ENCODE measurements around the gene SLC35F3.

DNA sequence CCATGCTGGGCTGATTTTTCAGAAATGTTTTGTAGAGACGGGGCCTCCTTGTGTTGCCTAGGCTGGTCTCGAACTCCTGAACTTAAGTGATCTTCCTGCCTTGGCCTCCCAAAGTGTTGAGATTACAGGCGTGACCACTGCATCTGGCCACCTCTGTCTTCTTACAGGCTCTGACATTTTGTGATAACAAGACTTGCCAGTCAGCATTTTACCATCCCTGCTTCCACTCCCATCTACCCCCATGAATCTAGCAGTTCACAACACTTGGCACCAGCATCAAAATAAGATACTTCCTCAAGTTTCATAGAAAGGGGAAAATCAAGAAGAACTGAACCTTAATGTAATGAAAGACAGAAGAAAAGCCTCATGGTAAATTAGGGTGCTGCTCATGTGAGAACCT is 32.4 kb downstream of the SLC35F3 start:
- TF ChIP-seq, protein P1, sequence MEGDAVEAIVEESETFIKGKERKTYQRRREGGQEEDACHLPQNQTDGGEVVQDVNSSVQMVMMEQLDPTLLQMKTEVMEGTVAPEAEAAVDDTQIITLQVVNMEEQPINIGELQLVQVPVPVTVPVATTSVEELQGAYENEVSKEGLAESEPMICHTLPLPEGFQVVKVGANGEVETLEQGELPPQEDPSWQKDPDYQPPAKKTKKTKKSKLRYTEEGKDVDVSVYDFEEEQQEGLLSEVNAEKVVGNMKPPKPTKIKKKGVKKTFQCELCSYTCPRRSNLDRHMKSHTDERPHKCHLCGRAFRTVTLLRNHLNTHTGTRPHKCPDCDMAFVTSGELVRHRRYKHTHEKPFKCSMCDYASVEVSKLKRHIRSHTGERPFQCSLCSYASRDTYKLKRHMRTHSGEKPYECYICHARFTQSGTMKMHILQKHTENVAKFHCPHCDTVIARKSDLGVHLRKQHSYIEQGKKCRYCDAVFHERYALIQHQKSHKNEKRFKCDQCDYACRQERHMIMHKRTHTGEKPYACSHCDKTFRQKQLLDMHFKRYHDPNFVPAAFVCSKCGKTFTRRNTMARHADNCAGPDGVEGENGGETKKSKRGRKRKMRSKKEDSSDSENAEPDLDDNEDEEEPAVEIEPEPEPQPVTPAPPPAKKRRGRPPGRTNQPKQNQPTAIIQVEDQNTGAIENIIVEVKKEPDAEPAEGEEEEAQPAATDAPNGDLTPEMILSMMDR (IDR thresholded peaks at IDR 0.05): no peak
- TF ChIP-seq POLR2A (IDR thresholded peaks at IDR 0.05) (no peak), EP300 (IDR thresholded peaks at IDR 0.05) (no peak)

Measured in ovary (tissue), 3 donors.